Measurements from ENCODE around the gene SUPT20H.

The SUPT20H gene

DNA sequence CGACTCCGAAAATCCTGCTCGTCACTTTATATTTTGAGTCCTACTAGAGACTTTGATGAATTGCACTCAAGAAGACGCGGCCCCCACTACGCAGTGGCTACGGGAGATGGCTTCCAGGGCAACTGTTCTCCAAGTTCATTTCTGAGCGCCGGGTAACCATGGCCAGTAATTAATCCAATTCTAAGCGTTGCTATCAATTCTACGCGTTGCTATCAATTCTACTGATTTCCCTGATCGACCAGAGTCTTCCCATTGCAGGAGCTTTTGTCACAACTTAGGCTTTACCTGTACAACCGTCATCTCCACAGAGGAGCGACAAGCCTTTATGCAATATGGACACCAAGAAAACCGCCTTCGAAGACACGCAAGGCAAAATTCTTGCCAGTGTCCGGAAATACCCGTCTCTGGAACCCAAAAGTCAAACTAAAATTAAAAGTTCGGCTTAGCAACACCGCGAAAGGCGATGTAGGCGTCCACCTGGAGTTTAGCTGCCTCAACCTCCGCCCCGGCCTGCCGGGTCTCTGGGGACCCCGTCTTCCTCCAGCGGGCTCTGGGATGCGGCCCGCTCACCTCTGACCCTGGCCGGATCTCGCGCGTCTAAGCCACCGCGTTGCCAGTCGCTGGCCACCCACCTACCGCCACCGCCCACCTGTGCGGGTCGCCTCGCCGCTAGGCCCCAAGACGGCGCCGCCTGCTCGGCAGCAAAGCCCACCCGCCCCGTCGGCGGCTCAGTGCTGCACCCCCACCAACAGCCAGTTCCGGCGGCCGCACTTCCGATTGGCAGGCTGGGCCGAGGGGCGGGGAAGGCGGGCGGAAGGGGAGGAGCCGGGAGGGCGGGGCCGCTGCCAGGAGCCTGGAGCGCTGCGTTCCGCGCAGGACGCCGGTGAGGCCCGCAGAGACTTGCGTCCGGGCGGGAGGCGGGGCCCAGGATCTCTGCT is at the start of gene SUPT20H:
Gene SUPT20H, minus strand, starts transcription at position 779 of the 938 bp plus-strand sequence. CDS start 8,198 bp downstream, outside the sequence.
- intact Hi-C loops (cut with DNase I), result loop anchor here (2.0 to 5.0 kb wide), 2 partner anchors 57 to 238 kb away; partner anchors contain the start of gene EXOSC8
- peak; percentile 86 to 99 (median 94) for DNase-seq

DNA sequence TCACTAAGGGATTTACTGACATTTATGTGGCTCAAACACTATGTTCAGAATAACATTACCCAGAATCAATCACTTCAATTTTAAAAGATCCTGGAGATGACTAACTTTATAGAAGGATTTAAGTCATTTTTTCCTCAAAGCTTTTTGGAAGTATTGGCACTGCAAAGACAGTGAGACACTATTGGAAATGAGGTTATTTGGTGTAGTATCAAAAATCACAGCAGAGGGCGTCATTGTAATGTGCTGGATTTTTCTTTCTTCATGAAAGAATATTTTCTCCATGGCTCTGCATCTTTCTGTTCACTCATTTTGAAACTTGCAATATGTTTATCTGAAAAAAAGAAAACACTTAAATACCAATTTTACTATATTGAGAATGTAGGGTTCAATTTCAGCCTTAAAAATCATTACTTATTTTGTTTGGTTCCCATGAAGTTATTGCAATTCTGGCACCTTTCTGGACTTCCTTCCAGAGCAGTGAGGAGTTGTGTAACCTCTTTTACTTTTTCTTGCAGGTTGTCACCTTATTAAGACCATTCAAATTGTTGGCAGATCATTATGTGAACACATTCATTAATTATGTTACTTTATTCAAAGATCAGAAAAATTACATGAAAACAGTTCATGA is 49.7 kb upstream of the SUPT20H start:
- intact Hi-C loops (cut with DNase I), result loop anchor here (1.0 kb wide), 1 partner anchor 494 kb away; no protein-coding TSS in a partner anchor
- no peak for DNase-seq

DNA sequence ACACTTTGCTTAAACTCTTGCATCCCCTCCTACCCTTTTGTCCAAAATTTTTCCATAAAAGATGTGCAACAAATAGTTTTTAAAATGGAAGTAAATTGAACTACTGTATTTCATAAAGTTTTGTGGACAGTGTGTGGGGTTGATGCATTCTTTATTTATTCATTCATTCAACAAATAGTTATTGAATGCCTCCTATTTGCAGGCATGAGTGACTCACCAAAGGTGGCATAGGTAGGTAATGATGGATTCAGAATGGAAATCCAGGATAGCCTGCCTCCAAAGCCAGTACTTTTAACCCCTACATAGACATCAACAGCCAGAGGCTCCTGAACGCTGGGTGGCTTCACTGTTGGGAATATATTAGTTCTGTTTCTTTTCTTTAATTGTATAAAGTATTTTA is 48.4 kb upstream of the SUPT20H start:
- no peak for DNase-seq
- intact Hi-C loops (cut with DNase I), result no loop called here

DNA sequence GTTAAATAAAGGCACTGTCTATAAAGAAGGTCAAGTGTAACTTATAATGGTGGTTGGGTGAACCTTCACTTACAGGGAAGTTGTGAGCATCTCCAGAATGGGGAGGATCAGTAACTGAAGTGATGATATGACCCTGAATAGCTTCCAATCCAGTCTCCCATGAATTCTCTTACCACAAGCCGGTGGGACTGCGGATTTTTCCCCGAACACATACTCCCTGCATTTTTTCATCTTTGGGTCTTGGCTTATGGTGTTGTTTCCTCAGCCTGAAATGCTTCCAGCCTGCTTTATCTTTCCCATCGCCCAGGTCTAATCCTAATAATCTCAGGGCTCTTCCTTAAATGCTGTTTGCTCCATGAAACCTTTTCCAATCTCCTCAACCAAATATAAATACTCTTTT is 48.0 kb upstream of the SUPT20H start:
- intact Hi-C loops (cut with DNase I), result no loop called here

DNA sequence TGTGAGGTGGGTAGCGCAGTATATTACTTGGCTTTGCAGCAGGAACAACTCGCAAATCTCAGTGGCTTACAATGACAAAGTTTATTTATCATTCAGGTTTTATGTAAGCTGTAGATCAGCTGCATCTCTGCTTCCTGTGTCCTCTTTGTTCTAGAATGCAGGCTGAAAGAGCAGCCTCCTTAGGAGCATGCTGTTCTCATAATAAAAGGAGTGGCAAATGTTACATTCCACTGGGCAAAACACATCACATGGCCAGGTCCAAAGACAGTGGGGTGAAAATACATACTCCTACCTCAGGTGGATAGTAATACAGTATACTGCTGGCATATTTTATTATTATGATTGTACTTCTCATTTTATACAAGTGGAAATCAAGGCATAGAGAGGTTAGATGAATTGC is 47.2 kb upstream of the SUPT20H start:
- intact Hi-C loops (cut with DNase I), result no loop called here
- DNase-seq, result no peak

More for the DNA sequence above, 48.0 kb upstream of the SUPT20H start:
- no peak for DNase-seq

DNA sequence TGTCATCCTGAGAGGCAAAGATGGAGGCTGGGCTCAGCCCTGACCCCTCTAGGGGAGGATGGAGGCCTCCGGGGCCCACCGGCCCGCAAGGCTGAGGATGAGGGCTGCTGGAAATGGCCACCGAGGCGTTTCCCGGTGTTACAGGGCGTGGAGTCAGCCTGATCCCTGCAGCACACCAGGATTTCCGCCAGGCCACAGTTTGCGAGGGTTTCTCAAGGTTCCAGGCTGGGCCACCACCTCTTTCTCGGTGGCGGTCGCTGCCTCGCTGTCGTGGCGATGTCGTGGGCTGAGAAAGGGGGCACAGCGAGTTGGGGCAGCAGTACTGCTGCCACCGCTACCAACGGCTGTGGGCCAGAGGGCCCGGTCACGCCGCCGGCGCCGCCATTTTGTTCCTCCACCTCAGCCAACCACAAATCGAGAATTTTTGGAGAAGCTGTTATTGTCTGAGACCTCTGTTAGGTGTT is 45.8 kb upstream of the SUPT20H start, which contains the start of gene CSNK1A1L:
Gene CSNK1A1L, minus strand, starts transcription at position 414 of the 464 bp plus-strand sequence. Its CDS starts 408 bp downstream, at position 6.
- intact Hi-C loops (cut with DNase I), result no loop called here
- DNase-seq, result no peak

DNA sequence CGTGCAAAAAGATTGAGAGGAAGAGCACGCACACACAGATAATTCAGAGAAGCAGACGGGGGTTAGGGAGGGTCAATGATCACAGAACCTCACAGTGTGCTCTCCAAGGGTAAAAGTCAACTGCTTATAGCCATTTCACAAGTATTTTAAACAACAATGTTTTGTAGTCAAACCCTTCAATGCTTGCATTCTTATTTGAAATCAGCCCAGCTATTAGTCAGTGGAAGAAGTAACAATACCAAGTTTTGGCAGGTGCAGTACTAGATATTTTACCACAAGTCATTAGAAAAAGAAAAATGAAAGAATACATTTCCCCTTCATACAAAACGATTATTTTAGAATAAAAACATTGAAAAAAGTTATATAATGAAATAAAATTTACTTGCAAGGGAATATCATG is 43.4 kb upstream of the SUPT20H start:
- intact Hi-C loops (cut with DNase I), result no loop called here
- DNase-seq, result no peak

- intact Hi-C loops (cut with DNase I), result no loop called here
- no peak for DNase-seq
These were observed 41.7 kb upstream of the SUPT20H start for GRCh38 chr13:37101201-37101600.

DNA sequence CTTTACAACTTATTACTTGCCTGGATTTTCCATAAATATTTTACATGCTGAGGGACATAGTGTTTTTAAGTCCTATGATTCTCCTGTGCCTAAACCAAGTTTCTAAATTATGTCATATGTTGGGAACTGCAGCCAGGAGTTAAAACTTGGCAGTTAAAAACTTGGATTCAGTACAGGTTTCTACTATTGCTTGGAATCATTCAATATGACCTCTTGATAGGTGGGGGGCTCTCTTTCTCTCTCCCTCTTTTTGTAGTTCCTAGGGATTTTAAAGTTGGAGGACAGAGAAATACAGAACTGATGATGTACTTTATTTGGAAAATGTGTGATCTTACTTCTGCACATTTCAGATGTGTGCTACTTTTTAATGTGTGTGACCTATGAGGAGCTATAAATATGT is 41.2 kb upstream of the SUPT20H start:
- intact Hi-C loops (cut with DNase I), result no loop called here
- DNase-seq, result no peak

- DNase-seq, result no peak
- intact Hi-C loops (cut with DNase I), result no loop called here
These were observed 37.6 kb upstream of the SUPT20H start for GRCh38 chr13:37097076-37097475.

GRCh38 chr13:37094840-37095239 is 35.4 kb upstream of the SUPT20H start:
- no peak for DNase-seq
- intact Hi-C loops (cut with DNase I), result no loop called here

DNA sequence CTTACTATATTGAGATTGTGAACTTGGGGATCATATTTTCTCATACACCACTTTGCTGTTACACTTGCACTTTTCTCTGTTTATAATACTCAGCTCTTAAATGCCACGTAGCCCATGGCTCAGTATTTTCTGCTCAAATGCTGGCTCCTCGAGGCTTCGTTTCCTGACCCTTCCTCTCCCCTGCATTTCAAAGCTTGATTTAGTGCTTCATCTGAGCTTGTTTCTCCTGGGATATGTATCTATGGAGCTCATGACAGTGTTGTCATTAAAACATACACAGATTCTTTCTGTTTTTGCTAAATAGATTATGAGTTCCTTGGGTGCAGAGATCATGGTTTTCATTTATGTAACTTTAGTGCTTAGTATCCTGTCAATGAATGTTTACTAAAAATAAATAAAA is 34.6 kb upstream of the SUPT20H start:
- DNase-seq, result no peak
- intact Hi-C loops (cut with DNase I), result no loop called here

GRCh38 chr13:37091835-37092234 is 32.3 kb upstream of the SUPT20H start:
- intact Hi-C loops (cut with DNase I), result no loop called here
- DNase-seq, result no peak

DNA sequence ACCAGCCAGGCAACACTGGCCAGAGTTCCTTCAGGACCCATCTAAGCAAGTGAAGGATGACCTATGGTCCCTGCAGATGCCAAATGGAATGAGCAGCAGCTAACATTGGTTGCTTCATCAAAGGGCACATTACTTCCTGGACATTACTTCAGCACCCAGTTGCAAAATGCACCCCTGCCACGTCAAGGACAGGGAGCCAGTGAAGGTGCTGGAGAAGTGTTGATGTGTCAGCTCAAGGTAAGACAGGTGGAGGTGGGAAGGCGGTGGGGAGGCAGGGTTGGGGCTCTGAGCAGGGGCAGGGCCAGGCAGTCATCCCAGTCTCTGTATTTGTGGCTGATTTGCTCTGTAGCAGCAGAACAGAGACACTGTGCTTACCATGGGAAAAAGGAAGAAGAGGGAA is 31.4 kb upstream of the SUPT20H start:
- DNase-seq, result no peak
- intact Hi-C loops (cut with DNase I), result no loop called here

- no peak for DNase-seq
These were observed 30.0 kb upstream of the SUPT20H start for GRCh38 chr13:37089495-37089894.

DNA sequence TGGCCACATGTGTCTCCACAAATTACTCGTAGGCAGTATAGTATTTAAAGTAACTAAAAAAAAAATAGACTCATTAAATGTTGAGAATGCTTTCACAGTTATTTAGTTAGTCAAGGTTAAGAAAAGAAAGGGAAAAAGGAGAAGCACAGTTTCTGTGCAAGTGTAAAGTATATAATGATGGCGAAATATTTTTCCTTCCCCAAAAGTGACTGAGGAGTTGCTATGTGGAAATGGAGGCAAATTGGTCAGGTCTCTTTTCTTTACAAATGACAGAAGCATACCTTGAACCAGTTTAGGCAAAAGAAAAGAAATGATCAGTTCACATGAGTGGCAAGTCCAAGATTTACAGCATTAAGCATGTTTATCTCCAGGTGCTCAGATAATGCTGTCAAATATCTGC is 28.0 kb upstream of the SUPT20H start:
- no peak for DNase-seq
- intact Hi-C loops (cut with DNase I), result no loop called here

More at GRCh38 chr13:37089495-37089894, 30.0 kb upstream of the SUPT20H start:
- intact Hi-C loops (cut with DNase I), result no loop called here

GRCh38 chr13:37085606-37086005 is 26.1 kb upstream of the SUPT20H start:
- intact Hi-C loops (cut with DNase I), result no loop called here
- DNase-seq, result no peak

- DNase-seq, result no peak
- intact Hi-C loops (cut with DNase I), result no loop called here
These were observed 17.3 kb upstream of the SUPT20H start for GRCh38 chr13:37076818-37077217.

GRCh38 chr13:37075164-37075563 is 15.7 kb upstream of the SUPT20H start:
- intact Hi-C loops (cut with DNase I), result no loop called here
- no peak for DNase-seq

DNA sequence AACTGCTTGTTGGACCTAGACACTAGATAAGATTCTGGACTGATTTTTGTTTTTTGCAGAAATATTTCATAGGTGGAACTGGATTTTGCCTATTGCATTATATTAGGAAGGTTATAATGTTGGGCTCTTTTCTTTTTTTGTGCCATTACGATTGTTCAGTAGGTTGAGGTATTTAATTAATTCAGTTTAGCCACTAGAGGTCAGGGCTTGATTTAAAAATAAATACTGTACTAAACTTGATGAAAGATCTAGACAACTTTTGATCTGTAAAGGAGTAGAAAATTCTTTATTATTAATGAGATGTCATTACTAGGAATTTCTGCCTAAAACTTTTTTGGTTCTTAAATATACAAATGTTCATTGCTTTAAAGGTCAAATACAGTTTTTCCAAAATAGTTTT is 15.2 kb upstream of the SUPT20H start:
- intact Hi-C loops (cut with DNase I), result no loop called here
- no peak for DNase-seq

DNA sequence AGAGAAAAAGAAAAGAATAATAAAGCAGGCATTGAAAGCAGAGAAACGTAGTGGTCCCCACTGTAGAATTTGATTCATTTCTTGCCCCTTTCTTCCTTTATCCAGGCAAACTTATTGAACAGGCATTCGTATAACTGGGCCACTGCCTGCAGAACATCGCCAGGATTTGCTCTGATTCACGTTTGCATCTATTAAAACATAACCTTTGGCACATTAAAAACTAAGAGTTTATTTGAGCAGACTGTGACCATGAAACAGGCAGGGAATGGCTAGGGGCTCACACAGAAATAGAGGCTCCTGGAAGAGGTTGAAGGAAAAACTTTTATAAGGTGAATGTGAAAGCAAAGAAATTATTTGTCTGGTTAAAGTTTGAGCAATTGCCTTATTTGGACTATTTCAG is 12.5 kb upstream of the SUPT20H start:
- DNase-seq, result no peak
- intact Hi-C loops (cut with DNase I), result no loop called here

Data from posterior cingulate gyrus (tissue), 11 donors.